NCI-H774 (cell line): ENCODE data around the gene GPX4.

ENCODE experiments used
- DNase-seq: peaks from one replicate; lab custom pipeline; 2025; lab: John Stamatoyannopoulos, UW

Gene GPX4

DNA sequence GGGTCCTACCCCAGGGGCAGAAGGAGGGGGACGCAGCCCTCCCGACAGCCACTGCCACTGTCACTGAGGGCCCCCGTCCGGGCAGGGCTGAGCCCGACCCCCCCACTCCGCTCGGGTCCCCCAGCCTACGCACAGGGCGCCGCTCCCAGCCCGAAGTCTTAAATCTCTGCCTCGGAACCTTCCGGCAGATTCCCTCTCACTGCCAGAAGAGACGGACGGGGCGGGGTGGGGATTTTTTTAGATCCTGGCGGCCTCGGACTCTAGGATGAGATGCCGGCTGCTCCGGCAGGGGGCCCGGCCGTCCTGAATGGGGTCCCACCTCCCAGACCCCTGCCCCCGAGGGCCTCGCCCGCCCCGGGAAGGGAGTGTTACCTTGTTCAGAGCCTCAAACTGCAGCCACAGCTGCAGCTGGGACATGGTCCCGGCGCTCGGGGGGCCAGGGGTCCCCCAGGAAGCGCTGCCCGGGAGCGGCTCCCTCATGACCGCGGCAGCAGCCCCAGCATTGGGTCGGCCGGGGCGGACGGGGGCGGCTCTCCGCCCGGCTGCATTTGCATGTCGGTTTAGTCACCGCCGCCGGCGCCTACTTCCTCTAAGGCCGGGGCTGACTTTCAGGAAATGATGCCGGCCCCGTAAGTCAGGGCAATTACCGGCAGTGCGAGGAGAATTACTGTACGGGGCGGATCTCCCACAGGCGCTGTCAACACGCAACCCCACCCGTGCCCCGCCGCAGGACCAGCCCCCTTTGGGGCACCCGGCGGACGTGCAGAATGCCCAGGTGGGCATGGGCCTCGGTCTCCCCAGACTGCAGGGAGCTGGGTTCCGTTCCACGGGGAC is 28.1 kb downstream of the GPX4 start:
- DNase-seq, result peak; percentile 27

DNA sequence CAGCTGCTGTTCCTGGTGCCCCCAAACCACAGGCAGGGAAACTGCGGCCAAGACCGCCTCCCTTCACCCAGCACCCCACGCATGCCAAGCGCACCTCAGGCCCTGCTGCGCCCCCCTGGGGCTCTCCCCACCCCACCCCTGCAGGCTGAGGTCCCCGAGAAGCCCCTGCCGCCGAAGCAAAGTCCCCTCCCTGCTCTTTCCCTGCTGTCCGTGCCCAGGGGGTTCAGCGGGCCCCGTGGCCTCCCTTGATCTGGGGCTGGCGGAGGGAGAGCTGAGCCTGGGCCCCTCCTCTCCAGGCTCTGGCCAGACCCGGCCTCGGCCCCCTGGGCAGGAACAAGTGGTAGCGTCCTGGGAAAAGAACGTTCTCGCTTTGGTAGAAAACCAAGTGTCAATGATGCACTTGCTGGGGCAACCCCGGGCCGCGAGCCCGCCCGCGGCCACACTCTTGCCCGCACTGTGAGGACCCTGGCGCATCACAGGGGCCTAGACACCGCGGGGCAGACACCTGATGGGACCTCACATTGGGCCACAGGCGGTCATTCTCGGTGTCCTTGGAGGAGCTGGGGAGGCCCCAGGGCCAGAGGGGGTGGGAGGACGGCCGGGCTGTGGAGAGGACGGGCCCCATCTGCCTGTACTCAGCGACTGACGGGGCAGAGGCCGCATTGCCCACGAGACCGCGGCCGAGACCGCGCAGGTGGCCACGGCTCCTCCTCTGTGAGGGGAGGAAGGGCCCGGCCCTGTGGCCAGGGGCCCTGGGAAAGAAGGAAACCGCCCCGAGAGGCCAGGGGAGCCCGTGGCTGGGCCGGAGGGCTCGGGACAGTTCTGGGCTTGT is 29.0 kb downstream of the GPX4 start:
- DNase-seq, result no peak

DNA sequence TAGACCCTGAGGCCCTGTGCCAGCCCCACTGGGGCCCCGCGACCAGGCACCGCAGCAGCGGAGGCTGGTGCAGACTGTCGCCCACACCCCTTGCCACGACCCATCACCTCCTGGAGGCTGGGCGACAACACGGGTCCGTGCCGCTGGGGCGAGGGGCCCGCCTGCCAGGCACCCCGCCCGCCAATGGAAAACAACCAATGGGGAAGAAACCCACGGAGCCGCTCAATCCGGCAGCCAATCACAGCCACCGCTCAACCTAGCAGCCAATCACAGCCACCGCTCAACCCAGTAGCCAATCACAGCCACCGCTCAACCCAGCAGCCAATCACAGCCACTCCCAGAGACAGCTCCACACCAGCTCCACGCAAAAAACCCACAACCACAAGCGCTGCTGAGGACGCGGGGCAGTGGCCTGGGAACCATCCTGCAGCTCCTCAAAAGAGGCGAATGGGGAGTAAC is 29.7 kb downstream of the GPX4 start:
- no peak for DNase-seq

DNA sequence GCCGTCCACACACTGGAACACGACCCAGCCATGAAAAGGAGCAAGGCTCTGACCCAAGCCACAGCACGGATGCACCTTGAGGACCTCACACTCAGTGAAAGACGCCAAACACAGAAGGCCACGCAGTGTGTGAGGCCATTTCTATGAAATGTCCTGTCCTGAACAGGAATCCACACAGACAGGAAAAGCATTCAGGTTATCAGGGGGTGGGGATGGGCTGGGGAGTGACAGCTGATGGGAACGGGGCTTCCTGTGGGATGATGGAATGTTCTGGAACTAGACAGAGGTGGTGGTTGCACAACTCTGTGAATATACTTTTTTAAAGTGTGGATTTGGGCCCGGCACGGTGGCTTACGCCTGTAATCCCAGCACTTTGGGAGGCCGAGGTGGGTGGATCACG is 30.6 kb downstream of the GPX4 start:
- DNase-seq, result no peak

DNA sequence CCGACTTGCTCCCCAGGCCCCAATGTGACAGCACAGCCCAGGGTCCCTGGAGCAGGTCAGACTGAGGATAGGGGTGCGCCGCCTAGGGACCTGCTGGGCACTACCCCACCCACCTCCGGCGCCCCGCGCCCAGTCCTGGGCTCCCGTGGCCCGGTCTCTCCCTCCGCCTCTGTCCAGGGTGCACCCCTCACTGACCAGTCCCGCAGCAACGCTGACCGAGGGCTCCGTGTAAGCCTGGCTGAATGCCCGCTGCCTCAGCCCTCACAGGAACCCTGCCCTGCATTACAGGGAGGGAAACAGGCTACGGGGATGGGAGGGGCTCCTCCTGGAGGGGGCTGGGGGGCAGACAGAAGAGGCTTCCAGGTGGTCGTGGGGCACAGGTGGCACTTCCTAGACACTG is 31.7 kb downstream of the GPX4 start:
- DNase-seq, result no peak

DNA sequence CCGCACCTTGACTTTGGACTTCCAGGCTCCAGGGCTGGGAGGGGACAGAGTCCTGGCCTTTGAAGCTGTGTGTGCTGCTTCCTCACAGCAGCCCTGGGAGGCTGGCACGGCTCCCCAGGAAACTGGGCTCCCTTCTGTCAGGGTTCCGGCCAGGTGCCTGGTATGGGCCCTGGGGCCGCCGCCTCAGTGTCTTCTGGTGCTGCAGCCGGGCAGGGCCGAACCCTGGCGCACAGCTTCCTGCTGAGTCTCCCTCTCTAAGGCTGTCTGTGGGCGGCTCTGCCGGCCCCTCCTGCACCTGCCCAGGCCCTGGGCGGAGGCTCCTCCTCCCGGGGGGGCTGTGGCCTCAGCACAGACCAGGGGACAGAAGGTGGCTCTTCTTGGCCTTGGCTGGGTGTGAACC is 32.4 kb downstream of the GPX4 start:
- DNase-seq, result no peak

DNA sequence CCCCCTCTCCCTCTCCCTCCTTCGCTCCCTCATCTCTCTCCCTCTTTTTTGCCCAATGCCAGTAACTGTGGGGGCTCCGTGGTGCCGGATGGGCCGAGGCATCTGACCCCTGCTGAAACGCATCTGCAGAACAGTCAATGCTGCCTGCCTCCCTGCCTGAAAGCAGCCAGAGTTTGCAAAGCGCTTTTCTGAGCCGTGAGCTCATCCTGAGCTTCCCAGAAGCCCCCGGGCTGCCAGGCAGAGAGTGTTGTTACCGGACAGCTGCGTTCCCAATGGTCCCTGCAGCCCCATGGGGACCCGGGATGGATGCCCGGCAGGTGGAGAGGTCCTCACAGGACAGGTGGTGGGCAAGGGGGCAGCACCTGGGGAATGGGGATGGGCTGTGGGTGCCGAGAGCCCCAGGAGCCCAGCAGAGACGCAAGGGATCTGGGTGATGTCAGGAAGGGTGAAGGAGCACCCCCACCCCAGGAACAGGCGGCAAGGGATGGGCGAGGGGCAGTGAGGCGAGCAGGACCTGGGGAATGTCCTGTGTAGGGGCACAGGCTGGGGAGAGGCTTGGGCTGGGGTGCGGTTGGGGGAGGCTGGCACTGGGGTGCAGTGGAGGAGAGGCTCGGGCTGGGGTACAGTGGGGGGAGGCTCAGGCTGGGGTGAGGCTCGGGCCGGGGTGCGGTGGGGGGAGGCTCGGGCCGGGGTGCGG is 33.0 kb downstream of the GPX4 start:
- DNase-seq, result no peak

DNA sequence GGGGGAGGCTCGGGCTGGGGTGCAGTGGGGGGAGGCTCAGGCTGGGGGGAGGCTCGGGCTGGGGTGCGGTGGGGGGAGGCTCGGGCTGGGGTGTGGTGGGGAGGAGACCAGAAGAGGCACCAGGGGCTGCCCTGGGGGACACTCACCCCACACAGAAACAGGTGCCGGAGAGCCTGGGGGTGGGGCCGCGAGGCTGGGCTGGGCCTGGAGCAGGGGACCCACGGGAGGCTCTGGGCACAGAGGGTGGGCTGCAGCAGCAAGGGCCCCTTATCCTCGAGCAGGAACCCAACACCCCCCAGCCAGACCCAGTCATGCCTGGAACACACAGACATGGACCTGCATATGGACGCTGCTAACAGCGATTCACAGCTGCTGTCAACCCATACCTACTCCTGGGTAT is 34.3 kb downstream of the GPX4 start:
- DNase-seq, result no peak

DNA sequence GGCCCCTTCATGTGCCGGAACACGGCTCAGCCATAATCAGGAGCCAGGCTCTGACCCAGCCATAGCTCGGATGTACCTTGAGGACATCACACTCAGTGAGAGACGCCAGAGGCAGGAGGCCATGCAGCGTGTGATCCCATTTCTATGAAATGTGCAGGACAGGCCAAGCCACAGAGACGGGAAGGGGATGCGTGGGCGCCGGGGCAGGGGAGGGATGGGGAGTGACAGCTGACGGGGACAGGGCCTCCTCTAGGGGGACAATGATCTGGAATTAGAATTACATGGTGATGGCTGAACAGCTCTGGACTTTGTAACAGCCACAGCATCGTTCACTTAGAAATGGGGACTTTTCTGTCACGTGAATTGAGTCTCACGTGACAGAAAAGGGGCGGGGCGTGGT is 35.3 kb downstream of the GPX4 start:
- no peak for DNase-seq

DNA sequence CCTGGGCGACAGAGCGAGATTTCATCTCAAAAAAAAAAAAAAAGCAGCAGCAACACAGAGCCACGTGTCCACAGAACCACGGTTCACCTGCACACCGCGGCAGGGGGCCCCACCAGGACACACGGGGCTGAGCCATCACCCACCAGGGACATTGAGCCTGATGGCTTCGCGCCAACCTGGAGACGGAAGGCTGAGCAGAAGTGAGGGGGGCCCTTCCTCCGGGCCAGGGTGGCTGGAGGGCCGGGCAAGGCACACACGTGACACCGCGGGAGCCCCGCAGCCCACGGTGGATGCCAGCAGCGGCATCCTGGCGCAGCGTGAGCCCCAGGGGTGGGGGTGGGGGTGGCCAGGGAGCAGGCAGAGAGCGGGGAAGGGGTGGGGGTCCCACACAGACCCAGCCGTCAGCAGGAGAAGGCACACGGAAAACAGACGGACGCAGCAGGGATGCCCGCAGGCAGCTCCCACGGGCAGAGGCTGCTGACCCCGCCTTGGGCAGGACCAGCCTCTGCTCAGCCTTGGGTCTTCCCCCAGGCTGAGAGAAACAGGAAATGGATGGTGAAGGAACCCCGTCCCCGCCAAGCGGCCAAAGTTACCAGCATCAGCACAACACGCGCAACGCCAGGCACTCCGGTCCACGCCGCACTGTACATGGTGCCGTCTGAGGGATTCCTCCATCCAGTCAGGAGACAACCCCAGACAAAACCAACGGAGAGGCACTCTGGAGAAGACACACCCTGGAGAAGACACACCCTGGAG is 36.7 kb downstream of the GPX4 start:
- DNase-seq, result no peak

DNA sequence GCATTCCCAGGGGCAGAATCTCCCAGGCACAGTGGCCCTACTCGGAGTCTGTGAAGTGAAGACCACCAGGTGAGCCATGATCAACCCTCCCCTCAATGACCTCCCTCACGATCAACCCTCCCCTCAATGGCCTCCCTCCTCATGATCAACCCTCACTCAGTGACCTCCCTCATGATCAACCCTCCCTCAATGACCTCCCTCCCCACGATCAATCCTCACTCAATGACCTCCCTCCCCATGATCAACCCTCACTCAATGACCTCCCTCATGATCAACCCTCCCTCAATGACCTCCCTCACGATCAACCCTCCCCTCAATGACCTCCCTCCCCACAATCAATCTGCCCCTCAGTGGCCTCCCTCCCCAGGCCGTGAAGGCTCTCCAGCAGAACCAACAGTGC is 38.1 kb downstream of the GPX4 start:
- no peak for DNase-seq

DNA sequence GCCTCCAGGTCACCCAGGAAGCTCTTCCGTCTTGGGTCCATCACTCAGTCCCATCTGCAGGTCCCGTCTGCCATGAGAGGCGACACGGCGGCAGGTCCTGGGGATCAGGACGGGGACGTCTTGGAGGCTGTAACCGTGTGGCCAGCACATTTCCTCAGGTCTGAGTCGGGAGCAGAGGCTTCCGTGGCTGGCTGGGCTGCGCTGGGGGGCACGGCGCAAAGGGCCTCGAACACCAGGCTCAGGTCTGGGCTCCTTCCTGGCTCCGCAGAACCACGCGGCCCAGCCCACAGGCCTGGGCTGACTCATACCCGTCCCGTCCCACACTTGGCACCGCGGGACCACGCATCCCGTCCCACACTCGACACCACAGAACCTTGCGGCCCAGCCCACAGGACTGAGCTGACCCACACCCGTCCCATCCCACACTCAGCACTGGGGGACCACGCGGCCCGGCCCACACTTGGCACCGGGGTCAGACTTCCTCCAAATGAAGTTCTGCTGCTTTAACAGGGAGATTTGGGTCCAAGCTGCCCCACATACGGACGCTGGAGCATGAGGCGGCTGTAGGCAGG is 40.1 kb downstream of the GPX4 start:
- no peak for DNase-seq

DNA sequence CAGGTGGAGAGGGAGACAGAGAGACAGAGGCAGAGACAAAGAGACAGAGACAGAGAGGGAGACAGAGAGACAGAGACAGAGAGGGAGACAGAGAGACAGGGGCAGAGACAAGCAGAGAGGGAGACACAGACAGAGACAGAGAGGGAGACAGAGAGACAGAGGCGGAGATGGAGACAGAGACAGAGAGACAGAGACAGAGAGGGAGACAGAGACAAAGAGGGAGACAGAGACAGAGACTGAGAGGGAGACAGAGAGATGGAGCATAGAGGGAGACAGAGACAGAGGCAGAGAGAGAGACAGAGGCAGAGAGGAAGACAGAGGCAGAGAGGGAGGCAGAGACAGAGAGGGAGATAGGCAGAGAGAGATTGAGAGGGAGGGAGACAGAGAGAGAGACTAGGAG is 40.9 kb downstream of the GPX4 start:
- no peak for DNase-seq

DNA sequence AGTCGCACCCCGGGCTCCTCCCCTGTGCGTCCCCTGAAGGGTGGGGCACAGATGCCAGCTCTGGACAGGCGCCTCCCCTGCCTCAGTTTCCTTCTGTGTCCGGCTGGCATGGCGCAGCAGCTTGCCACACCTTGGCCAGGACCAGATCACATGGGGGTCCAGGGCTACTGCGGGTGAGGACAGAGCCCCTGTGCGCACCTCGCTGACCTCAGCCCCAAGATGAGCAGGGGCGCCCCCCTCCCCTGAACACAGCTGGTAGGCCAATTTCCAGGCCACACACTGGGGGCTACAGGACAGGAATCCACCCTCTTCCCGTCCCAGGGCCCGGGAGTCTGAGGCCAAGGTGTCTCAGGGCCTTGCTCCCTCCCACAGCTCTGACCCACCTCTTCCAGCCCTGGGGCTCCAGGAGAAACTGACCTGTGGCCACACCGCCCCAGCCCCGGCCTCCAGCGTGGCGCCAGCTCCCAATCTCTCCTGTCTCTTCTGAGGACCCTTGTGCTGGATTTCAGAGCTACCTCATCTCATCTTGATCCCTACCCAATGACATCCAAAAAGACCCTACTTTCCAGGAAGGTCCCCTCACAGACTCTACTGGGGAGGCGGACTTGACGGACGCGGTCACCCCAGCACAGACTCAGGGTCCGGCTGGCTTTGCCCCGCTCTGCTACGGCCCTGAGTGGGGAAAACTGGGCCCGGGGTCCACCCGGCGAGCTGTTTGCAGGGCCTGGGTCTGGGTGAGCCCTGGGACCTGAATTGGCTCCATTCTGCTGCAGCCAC is 42.0 kb downstream of the GPX4 start:
- no peak for DNase-seq

DNA sequence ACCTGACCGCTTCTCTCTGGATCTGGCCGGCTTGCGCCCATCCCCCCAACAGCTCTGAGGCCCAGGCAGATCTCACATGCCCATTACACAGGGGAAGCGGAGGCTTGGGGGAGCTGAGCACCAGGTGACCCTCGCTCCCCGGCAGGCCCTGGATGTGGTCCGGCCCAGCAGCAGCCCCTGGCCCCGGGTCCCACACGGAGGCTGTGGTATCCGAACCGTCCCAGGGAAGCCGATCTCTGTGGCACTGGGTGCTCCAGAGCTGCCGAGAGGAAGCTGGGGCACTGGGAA is 42.6 kb downstream of the GPX4 start:
- DNase-seq, result no peak

DNA sequence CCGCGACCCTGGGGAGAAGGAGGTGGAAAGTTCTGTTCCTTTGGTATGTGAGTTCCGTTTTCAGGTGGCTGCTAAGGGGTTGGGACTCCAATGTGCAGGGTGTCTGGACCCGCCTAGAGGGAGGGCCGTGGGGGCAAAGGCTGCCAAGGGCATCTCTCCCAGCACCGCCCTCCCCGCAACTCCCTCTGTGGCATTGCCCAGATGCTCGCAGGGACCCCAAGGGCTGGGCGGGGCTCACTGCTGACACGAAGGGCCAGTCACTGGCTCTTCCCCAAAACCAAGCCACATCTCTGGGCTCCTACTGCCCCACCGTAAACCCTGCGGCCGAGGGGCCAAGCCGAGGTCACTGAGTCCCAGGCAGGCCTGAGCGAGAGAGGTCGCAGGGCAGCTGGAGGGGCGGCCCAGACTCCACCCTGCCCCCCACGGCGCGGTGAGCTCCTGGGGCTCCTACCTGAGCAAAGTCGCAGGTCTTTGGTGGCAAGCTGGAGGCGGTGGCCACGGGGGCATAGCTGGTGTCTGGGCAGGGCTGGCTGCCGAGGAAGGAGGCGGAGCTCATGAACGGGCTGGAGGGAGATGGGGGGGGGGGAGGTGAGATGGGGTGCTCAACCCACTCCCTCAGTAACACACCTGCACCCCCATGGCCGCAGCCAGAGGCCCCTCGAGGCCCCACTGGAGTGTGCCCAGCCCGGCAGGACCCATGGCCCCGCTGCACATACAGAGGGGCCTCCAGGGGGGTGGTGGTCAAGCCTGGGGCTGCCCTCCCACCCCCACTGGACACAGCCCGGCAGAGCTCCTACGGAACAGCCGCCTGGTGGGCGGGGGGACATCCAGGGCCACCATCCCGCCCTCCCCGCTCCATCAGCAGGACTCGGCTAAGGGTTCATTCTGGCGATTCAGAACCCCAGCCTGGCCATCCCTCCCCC is 43.3 kb downstream of the GPX4 start:
- no peak for DNase-seq

DNA sequence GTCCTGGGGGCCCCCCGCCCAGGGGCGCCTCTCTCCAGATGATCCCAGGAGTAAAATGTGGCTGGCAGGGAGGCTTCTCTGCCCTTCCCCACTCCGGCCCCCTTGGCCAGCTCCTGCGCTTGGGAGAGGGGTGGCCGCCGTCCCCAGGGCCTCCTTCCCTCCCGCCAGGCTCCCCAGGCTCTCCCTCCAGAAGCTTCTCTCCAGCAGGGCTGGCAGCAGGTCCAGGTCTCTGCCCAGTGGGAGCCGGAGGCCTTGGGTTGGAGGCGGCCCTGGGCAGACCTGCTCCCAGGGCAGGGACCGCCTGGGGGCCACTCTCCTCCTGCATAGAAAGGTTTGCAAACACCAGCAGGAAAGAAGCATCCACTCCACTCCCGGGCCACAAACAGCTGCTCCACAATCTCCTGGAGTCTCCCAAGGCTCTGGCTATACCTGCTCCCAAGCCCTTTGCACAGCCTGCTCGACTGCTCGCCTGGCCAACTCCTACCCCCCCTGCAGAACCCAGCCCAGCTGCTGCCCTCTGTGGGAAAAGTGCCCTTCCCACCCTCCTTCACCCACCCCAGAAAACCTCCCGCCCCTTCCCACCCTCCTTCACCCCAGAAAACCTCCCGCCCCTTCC is 44.2 kb downstream of the GPX4 start:
- no peak for DNase-seq

DNA sequence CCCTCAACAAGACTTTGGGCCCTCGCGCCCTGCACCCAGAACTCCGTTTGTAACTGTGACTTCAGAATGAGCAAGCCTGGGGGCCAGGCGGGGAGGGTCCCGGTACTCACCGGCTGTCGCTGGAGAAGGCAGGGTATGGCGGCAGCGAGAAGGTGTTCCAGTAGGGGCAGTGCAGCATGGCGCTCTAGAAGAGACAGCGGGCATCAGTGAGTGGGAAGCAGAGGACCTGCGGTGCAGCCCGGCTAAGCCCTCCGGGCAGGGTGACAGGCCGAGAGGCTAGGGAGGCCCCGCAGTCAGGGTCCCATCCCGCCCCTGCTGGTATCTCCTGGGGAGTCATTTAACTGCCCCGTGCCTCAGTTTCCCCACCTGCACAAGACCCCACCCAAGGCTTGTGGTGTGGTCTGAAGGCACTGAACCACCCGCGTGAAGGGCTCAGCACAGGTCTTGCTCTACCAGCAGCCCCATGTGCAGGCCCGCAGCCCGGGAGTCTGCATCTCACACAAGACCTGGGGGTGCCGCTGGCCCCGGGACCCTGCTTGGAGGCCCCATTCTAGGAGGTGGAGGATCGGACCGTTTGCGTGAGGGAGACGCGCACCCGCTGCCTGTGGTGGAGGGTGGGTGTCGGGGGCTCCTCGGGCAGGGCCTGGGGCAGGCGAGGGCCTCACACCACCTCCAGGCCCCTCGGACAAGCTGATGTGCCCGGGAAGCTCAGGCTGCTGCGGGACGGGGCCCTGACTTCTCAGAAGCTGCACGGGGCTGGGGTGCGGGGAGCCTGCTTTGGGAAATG is 45.7 kb downstream of the GPX4 start:
- no peak for DNase-seq
